Fibroblast of villous mesenchyme (primary cell): ENCODE data around the gene MACROD2. TPM values are rescaled to one million over a fixed set of nuclear protein-coding genes. Genes with fewer than 3 reads are reported as not detected.

Experiments
- DNase-seq: peaks from one replicate; pipeline ENCODE4 v3.0.0-alpha.2; 2010; ENCODE audit warnings: low read depth
- H3K4me3 ChIP-seq: 2 replicates; pipeline ENCODE4 v1.5.1; 2011; ENCODE audit warnings: low read depth, mild to moderate bottlenecking, low read length
- CTCF ChIP-seq: IDR thresholded peaks from 2 replicates; pipeline ENCODE4 v1.5.1; 2012; ENCODE audit warnings: low read depth, mild to moderate bottlenecking, low read length; ENCODE audit not compliant: insufficient read depth
- total RNA-seq: library from RNA; depleted of rRNA; stranded (reverse); fragments of >200 nt; gene quantifications from 2 replicates; pipeline ENCODE4 v1.2.3, GENCODE V29; 2012

The MACROD2 gene
- total RNA-seq, 1 donor, result 1.7 TPM

- H3K4me3 ChIP-seq, result no peak overlapping the region
- DNase-seq, result no peak
- no peak for TF ChIP-seq CTCF
Observed at GRCh38 chr20:15289337-15289736, 1294.0 kb downstream of the MACROD2 start.

GRCh38 chr20:15292405-15292804 is 1297.1 kb downstream of the MACROD2 start:
- H3K4me3 ChIP-seq, result no peak overlapping the region
- no peak for TF ChIP-seq CTCF
- no peak for DNase-seq

GRCh38 chr20:15296422-15296821 is 1301.1 kb downstream of the MACROD2 start:
- no peak for DNase-seq
- TF ChIP-seq CTCF, result no peak
- no peak overlapping the region for H3K4me3 ChIP-seq

- H3K4me3 ChIP-seq, result no peak overlapping the region
- DNase-seq, result no peak
- TF ChIP-seq CTCF, result no peak
Observed at GRCh38 chr20:15297059-15297875, 1302.0 kb downstream of the MACROD2 start.

- H3K4me3 ChIP-seq, result no peak overlapping the region
- no peak for DNase-seq
- TF ChIP-seq CTCF, result no peak
Observed at GRCh38 chr20:15302075-15302474, 1306.8 kb downstream of the MACROD2 start.

GRCh38 chr20:15310361-15310760 is 1315.0 kb downstream of the MACROD2 start:
- DNase-seq, result no peak
- H3K4me3 ChIP-seq, result no peak overlapping the region
- TF ChIP-seq CTCF, result no peak

- no peak for TF ChIP-seq CTCF
- no peak for DNase-seq
- H3K4me3 ChIP-seq, result no peak overlapping the region
Observed at GRCh38 chr20:15316556-15316955, 1321.2 kb downstream of the MACROD2 start.
